ENCODE results near the gene RNF145.

DNA sequence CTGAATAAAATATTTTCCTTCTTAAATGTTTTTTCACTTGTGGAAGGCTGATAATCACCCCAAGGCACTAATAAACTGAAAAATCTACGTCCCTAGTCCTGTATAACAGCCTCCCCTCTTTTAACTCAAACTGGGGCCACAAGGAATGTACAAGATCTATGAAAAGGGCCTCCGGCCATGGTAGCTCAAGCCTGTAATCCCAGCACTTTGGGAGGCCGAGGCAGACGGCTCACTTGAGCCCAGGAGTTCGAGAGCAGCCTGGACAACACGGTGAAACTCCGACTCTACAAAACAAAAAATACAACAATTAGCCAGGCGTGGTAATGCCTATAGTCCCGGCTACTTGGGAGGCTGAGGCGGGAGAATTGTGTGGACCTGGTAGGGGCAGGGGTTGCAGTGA lies 23.6 kb downstream of the RNF145 start:
- TF ChIP-seq, protein P1, sequence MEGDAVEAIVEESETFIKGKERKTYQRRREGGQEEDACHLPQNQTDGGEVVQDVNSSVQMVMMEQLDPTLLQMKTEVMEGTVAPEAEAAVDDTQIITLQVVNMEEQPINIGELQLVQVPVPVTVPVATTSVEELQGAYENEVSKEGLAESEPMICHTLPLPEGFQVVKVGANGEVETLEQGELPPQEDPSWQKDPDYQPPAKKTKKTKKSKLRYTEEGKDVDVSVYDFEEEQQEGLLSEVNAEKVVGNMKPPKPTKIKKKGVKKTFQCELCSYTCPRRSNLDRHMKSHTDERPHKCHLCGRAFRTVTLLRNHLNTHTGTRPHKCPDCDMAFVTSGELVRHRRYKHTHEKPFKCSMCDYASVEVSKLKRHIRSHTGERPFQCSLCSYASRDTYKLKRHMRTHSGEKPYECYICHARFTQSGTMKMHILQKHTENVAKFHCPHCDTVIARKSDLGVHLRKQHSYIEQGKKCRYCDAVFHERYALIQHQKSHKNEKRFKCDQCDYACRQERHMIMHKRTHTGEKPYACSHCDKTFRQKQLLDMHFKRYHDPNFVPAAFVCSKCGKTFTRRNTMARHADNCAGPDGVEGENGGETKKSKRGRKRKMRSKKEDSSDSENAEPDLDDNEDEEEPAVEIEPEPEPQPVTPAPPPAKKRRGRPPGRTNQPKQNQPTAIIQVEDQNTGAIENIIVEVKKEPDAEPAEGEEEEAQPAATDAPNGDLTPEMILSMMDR (IDR thresholded peaks at IDR 0.05) = no peak
- TF ChIP-seq POLR2A (IDR thresholded peaks at IDR 0.05) = no peak
